Endothelial cell of hepatic sinusoid (primary cell): ENCODE measurements around the gene SDHC.
"Not testable (repeated sequence)": the region's sequence is repeated elsewhere in the genome, so short reads cannot be mapped to it uniquely, and the experiment has no call there.

Experiments
- in situ Hi-C: cut with HindIII; loops from 2 replicates; pipeline ENCODE4 v1.10.0; 2017; ENCODE audit warnings: low sequenced_read_pairs

Gene SDHC

GRCh38 chr1:161307892-161308638 lies 6.1 kb upstream of the SDHC start:
- in situ Hi-C loops, result loop anchor here (5.0 kb wide), 2 partner anchors 64 to 91 kb away; partner anchors contain the start of gene FCER1G

GRCh38 chr1:161309868-161310267 lies 4.3 kb upstream of the SDHC start, which contains the start of gene MPZ:
Gene MPZ, minus strand, starts transcription at chr1:161309968. Its CDS starts 63 bp downstream, at chr1:161309905.
- in situ Hi-C loops, result loop anchor here (5.0 kb wide), 2 partner anchors 62 to 93 kb away; partner anchors contain the start of gene FCER1G

GRCh38 chr1:161311595-161312181 lies 2.5 kb upstream of the SDHC start:
- in situ Hi-C loops, result no loop called here

GRCh38 chr1:161313554-161314200 lies 504 bp upstream of the SDHC start:
- in situ Hi-C loops, result no loop called here

DNA sequence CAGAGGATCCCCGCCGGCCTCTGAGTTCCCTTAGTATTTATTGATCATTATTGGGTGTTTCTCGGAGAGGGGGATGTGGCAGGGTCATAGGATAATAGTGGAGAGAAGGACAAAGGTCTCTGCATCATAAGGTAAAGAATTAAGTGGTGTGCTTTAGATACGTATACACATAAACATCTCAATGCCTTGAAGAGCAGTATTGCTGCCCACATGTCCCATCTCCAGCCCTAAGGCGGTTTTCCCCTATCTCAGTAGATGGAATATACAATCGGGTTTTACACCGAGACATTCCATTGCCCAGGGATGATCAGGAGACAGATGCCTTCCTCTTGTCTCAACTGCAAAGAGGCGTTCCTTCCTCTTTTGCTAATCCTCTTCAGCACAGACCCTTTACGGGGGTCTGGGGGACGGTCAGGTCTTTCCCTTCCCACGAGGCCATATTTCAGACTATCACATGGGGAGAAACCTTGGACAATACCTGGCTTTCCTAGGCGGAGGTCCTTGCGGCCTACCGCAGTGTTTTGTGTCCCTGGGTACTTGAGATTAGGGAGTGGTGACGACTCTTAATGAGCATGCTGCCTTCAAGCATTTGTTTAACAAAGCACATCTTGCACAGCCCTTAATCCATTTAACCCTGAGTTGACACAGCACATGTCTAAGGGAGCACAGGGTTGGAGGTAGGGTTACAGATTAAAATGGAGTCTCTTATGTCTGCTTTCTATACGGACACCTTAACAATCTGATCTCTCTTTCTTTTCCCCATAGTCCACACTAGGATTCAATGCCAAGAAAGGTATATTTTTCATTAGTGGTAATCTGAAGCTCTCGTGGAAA lies 1.9 kb downstream of the SDHC start:
- in situ Hi-C loops, result not testable (repeated sequence)

- in situ Hi-C loops, result no loop called here
Observed at GRCh38 chr1:161324020-161324419, 9.8 kb downstream of the SDHC start.

- in situ Hi-C loops, result no loop called here
Observed at GRCh38 chr1:161330346-161330745, 16.2 kb downstream of the SDHC start.

GRCh38 chr1:161333166-161333565 lies 19.0 kb downstream of the SDHC start:
- in situ Hi-C loops, result no loop called here

GRCh38 chr1:161335796-161336195 lies 21.6 kb downstream of the SDHC start:
- in situ Hi-C loops, result no loop called here

DNA sequence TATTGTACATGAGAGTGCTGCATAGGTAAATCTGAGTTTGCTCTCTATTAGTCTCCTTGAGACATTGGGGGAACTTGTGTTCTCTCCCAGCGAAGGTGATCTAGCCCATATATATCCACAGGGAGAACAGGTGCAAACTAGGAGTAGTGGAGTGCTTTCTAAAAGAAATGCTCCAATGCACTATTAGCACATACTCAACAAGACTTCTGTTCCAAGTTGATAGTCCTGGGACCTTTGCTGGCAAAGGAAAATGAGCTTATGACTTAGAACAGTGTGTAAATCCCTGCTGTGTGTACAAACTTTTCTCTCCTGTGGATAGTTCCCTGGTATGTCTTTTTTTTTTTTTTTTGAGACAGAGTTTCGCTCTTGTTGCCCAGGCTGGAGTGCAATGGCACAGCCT lies 28.0 kb downstream of the SDHC start:
- in situ Hi-C loops, result no loop called here

DNA sequence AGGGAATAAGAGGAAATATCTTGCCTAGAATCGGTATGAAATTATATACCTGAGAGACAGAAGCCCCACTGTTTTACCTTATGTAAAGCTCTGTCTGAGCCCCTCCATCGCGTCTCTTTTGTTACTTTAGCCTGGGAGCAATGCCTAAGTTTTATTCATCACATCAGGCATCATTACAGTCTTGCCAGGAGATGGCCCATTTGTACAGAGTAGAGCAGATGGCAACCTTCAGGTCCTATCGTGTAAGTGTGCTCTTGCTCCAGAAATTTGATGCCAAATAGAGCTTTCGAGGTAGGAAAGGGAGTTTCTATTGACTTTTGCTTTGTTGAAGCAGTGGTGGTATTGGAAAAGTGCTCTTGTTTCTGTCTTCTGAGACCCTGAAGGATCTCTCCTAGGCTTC lies 28.6 kb downstream of the SDHC start:
- in situ Hi-C loops, result no loop called here

DNA sequence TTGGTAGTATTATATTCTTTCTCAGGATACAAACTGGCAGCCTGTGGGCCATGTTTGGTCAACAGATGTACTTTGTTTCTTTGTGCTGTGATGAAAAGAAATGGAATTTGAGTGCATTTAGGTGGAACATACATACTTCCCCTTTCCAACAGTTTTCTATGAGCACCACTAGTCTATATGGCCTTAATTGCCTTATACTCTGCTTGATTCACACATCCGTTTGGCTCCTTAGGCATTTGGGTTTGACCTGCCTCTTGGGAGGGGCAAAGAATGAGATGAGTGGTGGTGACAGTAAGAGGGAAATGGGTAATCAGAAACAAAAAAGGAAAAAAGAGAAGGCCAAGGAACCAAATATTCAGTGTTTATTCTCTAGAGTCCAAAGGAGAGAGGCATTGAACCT lies 36.5 kb downstream of the SDHC start:
- in situ Hi-C loops, result no loop called here

DNA sequence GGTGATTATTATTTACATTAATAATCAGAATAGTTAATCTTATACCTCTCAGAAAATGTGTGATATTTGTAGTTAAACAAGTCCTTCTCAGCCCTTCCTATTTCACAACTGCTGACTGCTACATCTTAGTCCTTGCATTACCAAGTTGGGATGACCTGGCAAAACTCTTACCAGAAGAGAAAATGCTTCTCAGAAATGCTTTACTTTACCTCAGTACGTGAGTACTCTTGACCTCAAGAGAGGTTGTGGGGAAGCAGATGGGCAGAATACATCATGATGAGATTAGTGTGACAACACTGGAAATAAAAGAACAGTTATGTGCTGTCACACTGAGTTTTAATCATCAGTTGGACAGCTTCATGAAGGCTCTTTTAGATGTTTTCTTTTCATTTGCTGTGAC lies 37.3 kb downstream of the SDHC start:
- in situ Hi-C loops, result no loop called here

DNA sequence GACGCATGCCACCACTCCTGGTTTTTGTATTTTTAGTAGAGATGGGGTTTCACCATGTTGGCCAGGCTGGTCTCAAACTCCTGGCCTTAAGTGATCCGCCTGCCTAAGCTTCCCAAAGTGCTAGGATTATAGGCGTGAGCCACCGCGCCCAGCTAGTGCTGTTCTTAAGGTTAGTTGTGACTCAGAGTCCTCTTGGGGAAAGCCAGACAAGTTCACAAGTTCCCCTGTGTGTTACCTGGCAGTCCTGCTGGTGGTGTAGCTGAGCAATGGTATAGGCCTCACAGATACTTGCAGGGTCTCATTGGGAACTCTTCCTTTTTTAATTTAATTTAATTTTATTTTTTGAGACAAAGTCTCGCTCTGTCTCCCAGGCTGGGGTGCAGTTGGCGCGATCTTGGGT lies 42.9 kb downstream of the SDHC start:
- in situ Hi-C loops, result no loop called here

GRCh38 chr1:161359291-161359690 lies 45.1 kb downstream of the SDHC start:
- in situ Hi-C loops, result no loop called here

- in situ Hi-C loops, result no loop called here
Observed at GRCh38 chr1:161364332-161364731, 50.2 kb downstream of the SDHC start.

- in situ Hi-C loops, result no loop called here
Observed at GRCh38 chr1:161365207-161365606, 51.0 kb downstream of the SDHC start.

- in situ Hi-C loops, result no loop called here
Observed at GRCh38 chr1:161367684-161368400, 53.7 kb downstream of the SDHC start, which contains the start of gene CFAP126. Gene CFAP126, minus strand, starts transcription at chr1:161367876. Its CDS starts 8 bp downstream, at chr1:161367868.

DNA sequence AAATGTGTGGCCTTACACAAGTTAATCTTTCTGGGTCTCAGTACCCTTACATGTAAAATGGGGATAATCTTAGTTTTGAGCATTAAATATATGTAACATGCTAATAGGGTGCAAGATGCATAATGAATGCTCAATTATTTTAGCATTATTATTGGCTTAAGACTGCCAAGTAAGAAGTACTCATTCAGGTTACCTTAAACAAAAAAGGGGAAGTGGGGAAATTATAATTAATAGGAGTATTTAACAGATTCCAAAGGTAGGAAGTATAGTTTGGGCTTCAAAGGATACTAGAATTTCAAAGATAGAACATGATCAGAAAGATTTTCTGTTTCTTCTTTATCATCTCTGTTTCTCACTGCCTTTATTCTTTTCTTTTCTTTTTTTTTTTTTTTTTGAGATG lies 59.3 kb downstream of the SDHC start:
- in situ Hi-C loops, result loop anchor here (5.0 kb wide), 1 partner anchor 66 kb away; the partner anchor contains the start of gene MPZ

- in situ Hi-C loops, result loop anchor here (5.0 kb wide), 1 partner anchor 67 kb away; the partner anchor contains the start of gene MPZ
Observed at GRCh38 chr1:161374373-161374772, 60.2 kb downstream of the SDHC start.
